Liver (tissue), 3 donors: Measurements from ENCODE around the gene CCNY.

ENCODE experiments used
- EGR1 ChIP-seq, 2 donors: IDR thresholded peaks; 2 replicates each; pipeline ENCODE4 v1.6.1; 2016 to 2018; ENCODE audit warnings: antibody characterized with exemption in 2 of 2, low read depth in 2 of 2
- FOXA1 ChIP-seq: IDR thresholded peaks from 2 replicates; pipeline ENCODE4 v1.6.1; 2016; ENCODE audit warnings: antibody characterized with exemption
- GABPA ChIP-seq, 2 donors: IDR thresholded peaks in 1 of 2; conservative IDR thresholded peaks in 1 of 2; 2 replicates each; pipeline ENCODE4 v1.6.1; 2016; ENCODE audit warnings: antibody characterized with exemption in 2 of 2, mild to moderate bottlenecking in 1 of 2, moderate library complexity in 1 of 2
- JUND ChIP-seq, 2 donors: IDR thresholded peaks; 2 replicates each; pipeline ENCODE4 v1.6.1; 2016; ENCODE audit warnings: antibody characterized with exemption in 2 of 2
- NR2F2 ChIP-seq: IDR thresholded peaks from 2 replicates; pipeline ENCODE4 v1.6.1; 2016; ENCODE audit warnings: antibody characterized with exemption
- RAD21 ChIP-seq, 2 donors: IDR thresholded peaks; 2 replicates each; pipeline ENCODE4 v1.6.1; 2016; ENCODE audit warnings: antibody characterized with exemption in 2 of 2, mild to moderate bottlenecking in 2 of 2
- REST ChIP-seq: IDR thresholded peaks from 2 replicates; pipeline ENCODE4 v1.6.1; 2016; ENCODE audit warnings: antibody characterized with exemption, mild to moderate bottlenecking
- SP1 ChIP-seq: IDR thresholded peaks from 2 replicates; pipeline ENCODE4 v1.6.1; 2018; ENCODE audit warnings: antibody characterized with exemption, mild to moderate bottlenecking
- TAF1 ChIP-seq: conservative IDR thresholded peaks from 2 replicates; pipeline ENCODE4 v1.6.1; 2016; ENCODE audit warnings: antibody characterized with exemption, mild to moderate bottlenecking
- YY1 ChIP-seq: IDR thresholded peaks from 2 replicates; pipeline ENCODE4 v1.6.1; 2016; ENCODE audit warnings: antibody characterized with exemption, mild to moderate bottlenecking
- TF ChIP-seq, protein P1 (sequence below): fragments of 150-350 bp; IDR thresholded peaks from 2 replicates; pipeline ENCODE4 v1.5.1; 2017; ENCODE audit warnings: improper control_type of control experiment, low read depth, low read length; ENCODE audit not compliant: missing input control
- TF ChIP-seq, protein P2 (sequence below): IDR thresholded peaks from 2 replicates; pipeline ENCODE4 v1.6.1; 2016; ENCODE audit warnings: antibody characterized with exemption
- TF ChIP-seq, protein P3 (sequence below): IDR thresholded peaks from 2 replicates; pipeline ENCODE4 v1.6.1; 2016; ENCODE audit warnings: antibody characterized with exemption
- TF ChIP-seq, protein P4 (sequence below): IDR thresholded peaks from 2 replicates; pipeline ENCODE4 v1.6.1; 2016; ENCODE audit warnings: antibody characterized with exemption
- donor health status: healthy.
- donor health status: healthy.

DNA sequence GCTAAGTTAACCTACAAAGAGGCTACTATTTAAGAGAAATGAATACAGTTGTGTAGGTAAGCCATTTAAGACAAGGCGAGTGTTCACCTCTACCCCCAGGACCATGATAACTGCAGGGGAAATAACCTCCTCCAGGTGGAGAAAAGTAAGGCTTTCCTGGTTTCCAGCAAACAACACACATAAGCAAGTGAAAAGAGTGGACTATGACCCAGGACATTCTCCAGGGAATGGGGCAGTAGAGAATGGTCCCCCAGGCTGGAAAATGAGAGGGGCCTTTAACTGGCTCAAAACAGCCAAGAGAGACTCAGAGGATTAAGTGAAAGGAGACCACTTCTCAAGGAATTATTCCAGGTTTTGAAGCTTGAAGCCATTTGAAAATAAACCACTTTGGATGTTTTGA is 167.8 kb downstream of the CCNY start:
- TF ChIP-seq, protein P1, sequence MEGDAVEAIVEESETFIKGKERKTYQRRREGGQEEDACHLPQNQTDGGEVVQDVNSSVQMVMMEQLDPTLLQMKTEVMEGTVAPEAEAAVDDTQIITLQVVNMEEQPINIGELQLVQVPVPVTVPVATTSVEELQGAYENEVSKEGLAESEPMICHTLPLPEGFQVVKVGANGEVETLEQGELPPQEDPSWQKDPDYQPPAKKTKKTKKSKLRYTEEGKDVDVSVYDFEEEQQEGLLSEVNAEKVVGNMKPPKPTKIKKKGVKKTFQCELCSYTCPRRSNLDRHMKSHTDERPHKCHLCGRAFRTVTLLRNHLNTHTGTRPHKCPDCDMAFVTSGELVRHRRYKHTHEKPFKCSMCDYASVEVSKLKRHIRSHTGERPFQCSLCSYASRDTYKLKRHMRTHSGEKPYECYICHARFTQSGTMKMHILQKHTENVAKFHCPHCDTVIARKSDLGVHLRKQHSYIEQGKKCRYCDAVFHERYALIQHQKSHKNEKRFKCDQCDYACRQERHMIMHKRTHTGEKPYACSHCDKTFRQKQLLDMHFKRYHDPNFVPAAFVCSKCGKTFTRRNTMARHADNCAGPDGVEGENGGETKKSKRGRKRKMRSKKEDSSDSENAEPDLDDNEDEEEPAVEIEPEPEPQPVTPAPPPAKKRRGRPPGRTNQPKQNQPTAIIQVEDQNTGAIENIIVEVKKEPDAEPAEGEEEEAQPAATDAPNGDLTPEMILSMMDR, result no peak
- no peak for TF ChIP-seq RAD21 (IDR thresholded peaks at IDR 0.05)
- TF ChIP-seq FOXA1, result no peak
- no peak for TF ChIP-seq SP1
- TF ChIP-seq, protein P2, sequence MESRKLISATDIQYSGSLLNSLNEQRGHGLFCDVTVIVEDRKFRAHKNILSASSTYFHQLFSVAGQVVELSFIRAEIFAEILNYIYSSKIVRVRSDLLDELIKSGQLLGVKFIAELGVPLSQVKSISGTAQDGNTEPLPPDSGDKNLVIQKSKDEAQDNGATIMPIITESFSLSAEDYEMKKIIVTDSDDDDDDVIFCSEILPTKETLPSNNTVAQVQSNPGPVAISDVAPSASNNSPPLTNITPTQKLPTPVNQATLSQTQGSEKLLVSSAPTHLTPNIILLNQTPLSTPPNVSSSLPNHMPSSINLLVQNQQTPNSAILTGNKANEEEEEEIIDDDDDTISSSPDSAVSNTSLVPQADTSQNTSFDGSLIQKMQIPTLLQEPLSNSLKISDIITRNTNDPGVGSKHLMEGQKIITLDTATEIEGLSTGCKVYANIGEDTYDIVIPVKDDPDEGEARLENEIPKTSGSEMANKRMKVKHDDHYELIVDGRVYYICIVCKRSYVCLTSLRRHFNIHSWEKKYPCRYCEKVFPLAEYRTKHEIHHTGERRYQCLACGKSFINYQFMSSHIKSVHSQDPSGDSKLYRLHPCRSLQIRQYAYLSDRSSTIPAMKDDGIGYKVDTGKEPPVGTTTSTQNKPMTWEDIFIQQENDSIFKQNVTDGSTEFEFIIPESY, result no peak
- no peak for TF ChIP-seq YY1
- TF ChIP-seq, protein P3, sequence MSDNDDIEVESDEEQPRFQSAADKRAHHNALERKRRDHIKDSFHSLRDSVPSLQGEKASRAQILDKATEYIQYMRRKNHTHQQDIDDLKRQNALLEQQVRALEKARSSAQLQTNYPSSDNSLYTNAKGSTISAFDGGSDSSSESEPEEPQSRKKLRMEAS, result no peak
- TF ChIP-seq, protein P4, sequence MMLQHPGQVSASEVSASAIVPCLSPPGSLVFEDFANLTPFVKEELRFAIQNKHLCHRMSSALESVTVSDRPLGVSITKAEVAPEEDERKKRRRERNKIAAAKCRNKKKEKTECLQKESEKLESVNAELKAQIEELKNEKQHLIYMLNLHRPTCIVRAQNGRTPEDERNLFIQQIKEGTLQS, result no peak
- TF ChIP-seq EGR1 (IDR thresholded peaks at IDR 0.05; ENCODE audit: low read depth in 2 of 2), result no peak
- TF ChIP-seq GABPA (IDR thresholded peaks at IDR 0.05 in 1 of 2, conservative IDR thresholded peaks at IDR 0.05 in 1 of 2), result no peak
- no peak for TF ChIP-seq TAF1
- TF ChIP-seq REST, result no peak
- TF ChIP-seq NR2F2, result no peak
- no peak for TF ChIP-seq JUND (IDR thresholded peaks at IDR 0.05)
